Measurements from ENCODE around the gene ZBTB16.

Gene ZBTB16

DNA sequence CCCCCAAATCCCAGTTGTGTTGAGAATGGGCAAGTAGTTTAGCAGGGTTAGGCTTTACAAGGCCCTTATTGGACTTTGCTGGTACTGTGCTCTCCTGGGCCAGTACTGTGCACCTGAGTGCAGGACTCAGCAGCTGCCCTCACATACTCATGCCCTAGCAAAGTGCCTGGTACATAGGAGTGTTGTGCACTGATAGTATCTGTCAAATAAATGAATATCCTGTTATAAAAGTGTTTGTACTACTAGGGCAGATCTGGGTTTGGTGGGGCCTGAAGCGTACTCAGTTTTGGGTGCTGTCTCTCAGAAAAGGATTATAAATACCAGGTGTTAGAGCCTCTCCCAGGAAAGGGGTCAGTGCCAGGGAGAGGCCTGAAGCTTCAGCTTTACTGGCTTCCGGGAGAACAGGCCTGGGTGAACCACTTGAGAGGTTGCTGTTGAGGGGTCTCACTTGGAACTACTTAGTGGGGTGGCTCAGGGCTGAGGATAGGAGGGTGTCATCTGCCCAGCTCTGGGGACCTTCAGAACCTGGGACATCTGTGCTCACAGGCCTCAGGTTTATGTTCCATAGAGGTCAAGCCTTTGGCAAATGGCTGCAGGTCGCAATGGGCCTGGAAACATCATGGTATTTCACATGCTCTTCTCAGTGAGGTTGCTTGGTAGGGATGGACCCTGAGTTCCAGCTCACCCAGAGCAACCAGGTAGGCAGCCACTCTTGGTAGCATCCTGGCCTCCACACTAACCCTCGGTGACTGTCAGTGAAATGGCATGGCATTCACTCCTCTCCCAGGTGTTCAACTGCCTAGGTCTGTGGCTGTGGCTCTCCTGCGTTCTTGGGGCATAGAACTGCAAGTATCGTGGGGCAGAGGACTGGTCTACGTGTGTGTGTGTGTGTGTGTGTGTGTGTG lies 106.1 kb downstream of the ZBTB16 start:
- H3K27me3 ChIP-seq (ENCODE audit: insufficient read depth, low read length, poor library complexity): no peaks in the 10 kb centered on the region
- no peak overlapping the region for H3K56ac ChIP-seq (ENCODE audit: low read length)
- no peak overlapping the region for H2BK5ac ChIP-seq (ENCODE audit: low read length)
- no peaks in the 10 kb centered on the region for H3K79me2 ChIP-seq (ENCODE audit: control insufficient read depth, insufficient read depth, low read length)
- no peak overlapping the region for H4K8ac ChIP-seq (ENCODE audit: low read depth, low read length)
- no peak overlapping the region for H3K9ac ChIP-seq (ENCODE audit: low read length)
- WGBS (ENCODE audit: extremely low coverage, insufficient coverage, low lambda C conversion rate): no CpG with 5 or more reads among the region's 7 CpGs
- H3K23ac ChIP-seq (ENCODE audit: low read length): no peak overlapping the region
- no peaks in the 10 kb centered on the region for H3K4me1 ChIP-seq (ENCODE audit: control insufficient read depth, low read depth, low read length)
- no peak overlapping the region for H4K5ac ChIP-seq (ENCODE audit: low read length)
- no peaks in the 10 kb centered on the region for H3K79me1 ChIP-seq (ENCODE audit: low read length)
- no peak for DNase-seq
- H2BK15ac ChIP-seq (replicated peaks; ENCODE audit: low read depth): no peak overlapping the region
- no peak overlapping the region for H3K4ac ChIP-seq (ENCODE audit: low read depth, low read length)
- no peak overlapping the region for H3K18ac ChIP-seq (ENCODE audit: low read length)
- no peak overlapping the region for H3K4me3 ChIP-seq (ENCODE audit: low read length)
- no peak overlapping the region for H3K27ac ChIP-seq (ENCODE audit: low read depth, low read length)
- H2AK5ac ChIP-seq (ENCODE audit: low read length): no peak overlapping the region
- no peak overlapping the region for H2BK120ac ChIP-seq (ENCODE audit: low read depth, low read length)
- H3K4me2 ChIP-seq (ENCODE audit: low read length): no peak overlapping the region
- H3K36me3 ChIP-seq (ENCODE audit: control insufficient read depth, insufficient read depth, low read length): no peaks in the 10 kb centered on the region

DNA sequence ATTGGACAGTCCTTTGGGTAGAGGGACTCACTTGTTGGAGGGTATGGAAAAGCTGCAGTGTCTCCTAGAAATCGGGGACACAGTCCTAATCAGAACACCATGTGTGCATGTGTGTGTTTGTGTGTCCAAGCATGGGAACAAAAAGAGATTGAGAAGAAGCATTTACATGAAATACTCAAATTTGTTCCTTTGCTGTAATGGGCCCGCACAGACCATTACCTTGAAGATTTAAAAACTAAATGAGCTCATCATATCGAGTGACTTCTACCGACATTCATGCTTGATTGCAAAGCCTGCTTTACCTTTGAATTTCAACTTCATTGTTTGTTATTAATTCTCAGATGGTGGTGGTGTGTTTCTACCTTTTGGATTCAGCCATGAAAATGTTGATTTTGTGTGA lies 106.9 kb downstream of the ZBTB16 start:
- H4K8ac ChIP-seq (ENCODE audit: low read depth, low read length): no peak overlapping the region
- no peak overlapping the region for H3K56ac ChIP-seq (ENCODE audit: low read length)
- H3K27ac ChIP-seq (ENCODE audit: low read depth, low read length): no peak overlapping the region
- H2BK15ac ChIP-seq (replicated peaks; ENCODE audit: low read depth): no peak overlapping the region
- no peak overlapping the region for H3K4me3 ChIP-seq (ENCODE audit: low read length)
- no peak overlapping the region for H2BK5ac ChIP-seq (ENCODE audit: low read length)
- H3K23ac ChIP-seq (ENCODE audit: low read length): no peak overlapping the region
- no peak overlapping the region for H3K18ac ChIP-seq (ENCODE audit: low read length)
- no peaks in the 10 kb centered on the region for H3K79me1 ChIP-seq (ENCODE audit: low read length)
- H2BK120ac ChIP-seq (ENCODE audit: low read depth, low read length): no peak overlapping the region
- no peaks in the 10 kb centered on the region for H3K36me3 ChIP-seq (ENCODE audit: control insufficient read depth, insufficient read depth, low read length)
- H4K5ac ChIP-seq (ENCODE audit: low read length): no peak overlapping the region
- H3K79me2 ChIP-seq (ENCODE audit: control insufficient read depth, insufficient read depth, low read length): no peaks in the 10 kb centered on the region
- no peaks in the 10 kb centered on the region for H3K4me1 ChIP-seq (ENCODE audit: control insufficient read depth, low read depth, low read length)
- no peak overlapping the region for H3K4me2 ChIP-seq (ENCODE audit: low read length)
- no peak overlapping the region for H3K9ac ChIP-seq (ENCODE audit: low read length)
- DNase-seq: no peak
- no peak overlapping the region for H3K4ac ChIP-seq (ENCODE audit: low read depth, low read length)
- no peak overlapping the region for H2AK5ac ChIP-seq (ENCODE audit: low read length)
- WGBS (ENCODE audit: extremely low coverage, insufficient coverage, low lambda C conversion rate): no CpG with 5 or more reads among the region's 4 CpGs
- no peaks in the 10 kb centered on the region for H3K27me3 ChIP-seq (ENCODE audit: insufficient read depth, low read length, poor library complexity)

- H3K27ac ChIP-seq (ENCODE audit: low read depth, low read length): no peak overlapping the region
- no CpG with 5 or more reads among the region's 3 CpGs for WGBS (ENCODE audit: extremely low coverage, insufficient coverage, low lambda C conversion rate)
Observed at GRCh38 chr11:114166897-114167323, 107.4 kb downstream of the ZBTB16 start.

GRCh38 chr11:114167355-114167754 lies 107.8 kb downstream of the ZBTB16 start:
- no peak overlapping the region for H3K23ac ChIP-seq (ENCODE audit: low read length)
- H2BK5ac ChIP-seq (ENCODE audit: low read length): no peak overlapping the region
- H3K4me1 ChIP-seq (ENCODE audit: control insufficient read depth, low read depth, low read length): no peaks in the 10 kb centered on the region
- DNase-seq: no peak
- no peak overlapping the region for H4K5ac ChIP-seq (ENCODE audit: low read length)
- no peak overlapping the region for H3K9ac ChIP-seq (ENCODE audit: low read length)
- no peak overlapping the region for H2BK15ac ChIP-seq (replicated peaks; ENCODE audit: low read depth)
- H3K18ac ChIP-seq (ENCODE audit: low read length): no peak overlapping the region
- no peak overlapping the region for H2BK120ac ChIP-seq (ENCODE audit: low read depth, low read length)
- no peak overlapping the region for H3K56ac ChIP-seq (ENCODE audit: low read length)
- H3K27ac ChIP-seq (ENCODE audit: low read depth, low read length): no peak overlapping the region
- no peaks in the 10 kb centered on the region for H3K79me1 ChIP-seq (ENCODE audit: low read length)
- no peaks in the 10 kb centered on the region for H3K36me3 ChIP-seq (ENCODE audit: control insufficient read depth, insufficient read depth, low read length)
- no CpG with 5 or more reads among the region's 5 CpGs for WGBS (ENCODE audit: extremely low coverage, insufficient coverage, low lambda C conversion rate)
- no peak overlapping the region for H3K4me2 ChIP-seq (ENCODE audit: low read length)
- H2AK5ac ChIP-seq (ENCODE audit: low read length): no peak overlapping the region
- no peak overlapping the region for H3K4ac ChIP-seq (ENCODE audit: low read depth, low read length)
- H4K8ac ChIP-seq (ENCODE audit: low read depth, low read length): no peak overlapping the region
- no peaks in the 10 kb centered on the region for H3K27me3 ChIP-seq (ENCODE audit: insufficient read depth, low read length, poor library complexity)
- H3K79me2 ChIP-seq (ENCODE audit: control insufficient read depth, insufficient read depth, low read length): no peaks in the 10 kb centered on the region
- no peak overlapping the region for H3K4me3 ChIP-seq (ENCODE audit: low read length)

More at GRCh38 chr11:114166897-114167323, 107.4 kb downstream of the ZBTB16 start:
- Histone ChIP-seq H3K4ac (ENCODE audit: low read depth, low read length) (no peak overlapping the region), H3K4me1 (ENCODE audit: control insufficient read depth, low read depth, low read length) (no peaks in the 10 kb centered on the region), H3K4me2 (ENCODE audit: low read length) (no peak overlapping the region), H4K8ac (ENCODE audit: low read depth, low read length) (no peak overlapping the region), H2BK5ac (ENCODE audit: low read length) (no peak overlapping the region), H3K56ac (ENCODE audit: low read length) (no peak overlapping the region), H3K36me3 (ENCODE audit: control insufficient read depth, insufficient read depth, low read length) (no peaks in the 10 kb centered on the region), H3K27me3 (ENCODE audit: insufficient read depth, low read length, poor library complexity) (no peaks in the 10 kb centered on the region), H3K79me1 (ENCODE audit: low read length) (no peaks in the 10 kb centered on the region), H3K79me2 (ENCODE audit: control insufficient read depth, insufficient read depth, low read length) (no peaks in the 10 kb centered on the region), H2BK120ac (ENCODE audit: low read depth, low read length) (no peak overlapping the region), H3K9ac (ENCODE audit: low read length) (no peak overlapping the region), H4K5ac (ENCODE audit: low read length) (no peak overlapping the region), H3K18ac (ENCODE audit: low read length) (no peak overlapping the region), H2AK5ac (ENCODE audit: low read length) (no peak overlapping the region), H3K23ac (ENCODE audit: low read length) (no peak overlapping the region), H3K4me3 (ENCODE audit: low read length) (no peak overlapping the region), H2BK15ac (replicated peaks; ENCODE audit: low read depth) (no peak overlapping the region)
- no peak for DNase-seq

GRCh38 chr11:114167771-114168448 lies 108.4 kb downstream of the ZBTB16 start:
- no peaks in the 10 kb centered on the region for H3K79me2 ChIP-seq (ENCODE audit: control insufficient read depth, insufficient read depth, low read length)
- H3K79me1 ChIP-seq (ENCODE audit: low read length): no peaks in the 10 kb centered on the region
- no peak overlapping the region for H4K5ac ChIP-seq (ENCODE audit: low read length)
- no peaks in the 10 kb centered on the region for H3K36me3 ChIP-seq (ENCODE audit: control insufficient read depth, insufficient read depth, low read length)
- H2BK15ac ChIP-seq (replicated peaks; ENCODE audit: low read depth): no peak overlapping the region
- no CpG with 5 or more reads among the region's 11 CpGs for WGBS (ENCODE audit: extremely low coverage, insufficient coverage, low lambda C conversion rate)
- H3K9ac ChIP-seq (ENCODE audit: low read length): no peak overlapping the region
- no peak overlapping the region for H2BK5ac ChIP-seq (ENCODE audit: low read length)
- no peak for DNase-seq
- H3K23ac ChIP-seq (ENCODE audit: low read length): no peak overlapping the region
- H3K56ac ChIP-seq (ENCODE audit: low read length): no peak overlapping the region
- no peak overlapping the region for H3K27ac ChIP-seq (ENCODE audit: low read depth, low read length)
- H4K8ac ChIP-seq (ENCODE audit: low read depth, low read length): no peak overlapping the region
- H3K27me3 ChIP-seq (ENCODE audit: insufficient read depth, low read length, poor library complexity): no peaks in the 10 kb centered on the region
- no peak overlapping the region for H2AK5ac ChIP-seq (ENCODE audit: low read length)
- H3K4ac ChIP-seq (ENCODE audit: low read depth, low read length): no peak overlapping the region
- H3K18ac ChIP-seq (ENCODE audit: low read length): no peak overlapping the region
- no peak overlapping the region for H3K4me2 ChIP-seq (ENCODE audit: low read length)
- no peaks in the 10 kb centered on the region for H3K4me1 ChIP-seq (ENCODE audit: control insufficient read depth, low read depth, low read length)
- no peak overlapping the region for H2BK120ac ChIP-seq (ENCODE audit: low read depth, low read length)
- no peak overlapping the region for H3K4me3 ChIP-seq (ENCODE audit: low read length)
